Vagina (tissue), 2 donors: ENCODE results near the gene INF2. TPM values are rescaled to one million over a fixed set of nuclear protein-coding genes. Genes with fewer than 3 reads are reported as not detected.
A peak's percentile ranks its signal among the peaks of the same experiment; 100 is the strongest.

Experiments
- DNase-seq, 2 donors: peaks; one replicate each; pipeline ENCODE4 v3.0.0-alpha.2; 2017; ENCODE audit errors: extremely low spot score in 2 of 2
- H3K27ac ChIP-seq: fragments of 200-600 bp; sonication (generic); one replicate; pipeline ENCODE4 v1.5.1; 2019
- H3K27me3 ChIP-seq: fragments of 200-600 bp; sonication (generic); one replicate; pipeline ENCODE4 v1.5.1; 2019
- H3K36me3 ChIP-seq, 2 donors: fragments of 200-600 bp; sonication (generic); one replicate each; pipeline ENCODE4 v1.5.1; 2017 to 2019
- H3K4me1 ChIP-seq: fragments of 200-600 bp; sonication (generic); one replicate; pipeline ENCODE4 v1.5.1; 2019
- H3K4me3 ChIP-seq, 2 donors: fragments of 200-600 bp; sonication (generic); 1 replicate in 1 of 2; 2 replicates in 1 of 2; pipeline ENCODE4 v1.5.1; 2016 to 2019
- H3K9me3 ChIP-seq: fragments of 200-600 bp; sonication (generic); one replicate; pipeline ENCODE4 v1.5.1; 2019
- POLR2A ChIP-seq, 2 donors: fragments of 450-650 bp; IDR thresholded peaks; one replicate each; pipeline ENCODE4 v1.6.1; 2017; ENCODE audit warnings: antibody characterized with exemption in 2 of 2, mild to moderate bottlenecking in 2 of 2, moderate library complexity in 2 of 2
- POLR2AphosphoS5 ChIP-seq, 2 donors: sonication (generic); formaldehyde crosslinking; IDR thresholded peaks; one replicate each; pipeline ENCODE4 v1.9.0; 2017; ENCODE audit warnings: antibody characterized with exemption in 2 of 2, mild to moderate bottlenecking in 2 of 2, low read depth in 1 of 2; ENCODE audit not compliant: insufficient read depth in 1 of 2
- intact Hi-C: fragments of 100-400 bp; cut with DNase I; formaldehyde crosslinking; loops from one replicate; pipeline ENCODE4 v1.15.1; 2023
- total RNA-seq: library from RNA; depleted of rRNA; stranded (reverse); fragments of >200 nt; gene quantifications from one replicate; pipeline ENCODE4 v1.2.3, GENCODE V29; 2016
- TF ChIP-seq, protein P1 (sequence below), 3 experiments: fragments of 450-650 bp in 2 of 3; fragments of 200-600 bp in 1 of 3; sonication (generic) in 1 of 3; IDR thresholded peaks; one replicate each; pipeline ENCODE4 v1.5.1; 2017 to 2019; ENCODE audit warnings: antibody characterized with exemption in 3 of 3, mild to moderate bottlenecking in 2 of 3, moderate library complexity in 2 of 3

Gene INF2
- total RNA-seq, 1 donor from 2014 or later, result 49.1 TPM

DNA sequence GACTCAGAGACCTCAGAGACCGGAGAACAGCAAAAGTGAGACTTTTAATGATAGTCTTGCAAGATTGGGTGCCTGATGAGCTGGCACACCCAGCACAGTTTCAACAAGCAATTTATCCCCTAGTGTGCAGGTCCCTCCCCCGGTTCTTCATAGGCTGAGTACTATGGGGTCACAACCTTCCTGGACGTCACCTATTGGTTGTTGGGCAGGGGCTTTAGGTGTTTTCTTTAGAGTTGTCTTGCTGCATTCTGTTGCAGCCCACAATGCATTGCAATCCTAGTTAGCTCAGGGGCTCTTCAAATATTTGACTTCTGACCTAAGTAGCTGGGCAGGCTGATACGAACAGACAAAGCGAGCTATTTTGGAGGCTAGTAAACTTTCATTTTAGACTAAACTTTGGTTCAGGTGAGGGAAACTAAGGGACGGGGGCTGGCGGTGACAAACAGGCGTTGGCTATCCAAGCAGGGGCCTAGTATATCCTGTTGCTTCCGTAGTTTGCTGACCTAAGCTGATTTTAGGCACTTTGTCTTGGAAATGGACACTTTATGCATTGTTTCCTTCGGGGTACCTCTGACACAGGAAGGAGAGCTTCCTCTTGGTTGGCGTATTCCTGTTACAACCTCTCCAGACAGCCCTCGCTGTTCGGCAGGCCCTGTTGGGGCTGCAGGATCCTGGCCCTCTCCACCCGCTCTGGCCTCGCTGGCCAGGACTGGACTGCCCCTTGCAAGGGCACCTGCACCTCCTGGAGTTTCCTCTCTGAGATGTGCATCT is 77.6 kb downstream of the INF2 start:
- TF ChIP-seq, protein P1, sequence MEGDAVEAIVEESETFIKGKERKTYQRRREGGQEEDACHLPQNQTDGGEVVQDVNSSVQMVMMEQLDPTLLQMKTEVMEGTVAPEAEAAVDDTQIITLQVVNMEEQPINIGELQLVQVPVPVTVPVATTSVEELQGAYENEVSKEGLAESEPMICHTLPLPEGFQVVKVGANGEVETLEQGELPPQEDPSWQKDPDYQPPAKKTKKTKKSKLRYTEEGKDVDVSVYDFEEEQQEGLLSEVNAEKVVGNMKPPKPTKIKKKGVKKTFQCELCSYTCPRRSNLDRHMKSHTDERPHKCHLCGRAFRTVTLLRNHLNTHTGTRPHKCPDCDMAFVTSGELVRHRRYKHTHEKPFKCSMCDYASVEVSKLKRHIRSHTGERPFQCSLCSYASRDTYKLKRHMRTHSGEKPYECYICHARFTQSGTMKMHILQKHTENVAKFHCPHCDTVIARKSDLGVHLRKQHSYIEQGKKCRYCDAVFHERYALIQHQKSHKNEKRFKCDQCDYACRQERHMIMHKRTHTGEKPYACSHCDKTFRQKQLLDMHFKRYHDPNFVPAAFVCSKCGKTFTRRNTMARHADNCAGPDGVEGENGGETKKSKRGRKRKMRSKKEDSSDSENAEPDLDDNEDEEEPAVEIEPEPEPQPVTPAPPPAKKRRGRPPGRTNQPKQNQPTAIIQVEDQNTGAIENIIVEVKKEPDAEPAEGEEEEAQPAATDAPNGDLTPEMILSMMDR (IDR thresholded peaks at IDR 0.05), result no peak
- TF ChIP-seq POLR2A (IDR thresholded peaks at IDR 0.05) (no peak), POLR2AphosphoS5 (IDR thresholded peaks at IDR 0.05; ENCODE audit: insufficient read depth in 1 of 2, low read depth in 1 of 2) (no peak)
- H3K4me3 ChIP-seq, result no peak overlapping the region
- intact Hi-C loops, result no loop called here
- H3K36me3 ChIP-seq, result peaks cover 0 to 14% of the 10 kb centered on the region in 2 donors
- no peak overlapping the region for H3K27ac ChIP-seq
- no peaks in the 10 kb centered on the region for H3K9me3 ChIP-seq
- DNase-seq, result no peak
- H3K4me1 ChIP-seq, result peaks cover 11% of the 10 kb centered on the region
- no peaks in the 10 kb centered on the region for H3K27me3 ChIP-seq

DNA sequence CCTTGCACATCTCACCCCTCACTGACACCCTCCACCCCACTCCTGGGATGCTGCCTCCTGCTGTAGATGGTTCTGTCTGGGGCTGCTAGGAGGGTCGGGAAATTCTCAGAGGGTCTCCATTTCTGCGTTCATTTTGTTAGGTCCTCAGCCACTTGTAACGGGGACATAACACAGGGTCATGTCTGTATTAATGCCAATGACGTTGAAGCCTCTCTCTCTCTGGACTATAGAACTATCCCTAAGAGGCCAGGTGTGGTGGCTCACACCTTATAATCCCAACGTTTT is 78.2 kb downstream of the INF2 start:
- DNase-seq, result no peak

DNA sequence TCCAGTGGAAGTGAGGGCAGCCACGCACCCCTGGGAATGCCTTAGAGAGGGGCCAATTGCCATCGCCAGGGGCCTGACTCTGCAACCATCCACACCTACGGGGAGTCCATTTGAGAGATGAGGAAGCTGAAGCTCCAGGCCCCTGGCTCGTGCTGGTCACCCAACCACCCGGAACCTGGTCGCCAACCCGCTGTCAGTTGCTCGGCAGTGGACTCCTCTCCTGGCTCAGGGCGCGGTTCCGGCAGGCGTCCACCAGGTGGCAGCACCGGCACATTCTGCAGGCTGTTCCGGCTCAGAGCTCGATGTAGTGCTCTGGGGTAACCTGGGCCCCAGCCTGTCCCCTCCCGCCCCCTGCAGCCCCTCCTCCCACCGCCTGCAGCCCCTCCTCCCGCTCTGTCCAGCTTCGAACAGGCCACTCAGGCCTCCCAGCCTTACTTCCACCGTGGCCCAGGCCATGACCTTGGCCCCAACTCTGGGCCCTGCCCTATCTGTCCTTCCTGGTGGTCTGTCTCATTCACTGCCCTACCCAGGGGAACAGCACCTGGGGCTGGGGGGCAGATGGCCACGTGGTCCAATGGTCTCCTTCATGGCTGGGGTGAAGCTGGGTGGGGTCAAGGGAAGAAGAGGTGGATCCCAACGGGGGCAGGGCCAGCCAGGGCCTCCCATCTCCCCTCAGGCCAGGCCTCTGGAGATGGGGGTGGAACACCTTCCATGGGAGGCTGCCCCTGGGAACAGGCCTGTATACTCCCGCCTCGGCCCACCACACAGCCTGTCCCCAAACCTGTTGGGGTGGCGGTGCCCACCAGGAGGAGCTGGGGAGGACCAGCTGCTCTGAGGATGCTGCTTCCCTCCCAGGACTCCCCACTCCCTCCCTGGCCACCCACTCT is 79.3 kb downstream of the INF2 start:
- Histone ChIP-seq H3K27ac (peak overlapping the region; percentile 14), H3K4me3 (no peak overlapping the region)
- intact Hi-C loops, result loop anchor here (1.0 kb wide), 1 partner anchor 57 kb away; no protein-coding TSS in a partner anchor

More for the DNA sequence above, 78.2 kb downstream of the INF2 start:
- TF ChIP-seq POLR2A (IDR thresholded peaks at IDR 0.05), result no peak
- no peak for TF ChIP-seq POLR2AphosphoS5 (IDR thresholded peaks at IDR 0.05; ENCODE audit: insufficient read depth in 1 of 2, low read depth in 1 of 2)
- TF ChIP-seq, protein P1 (IDR thresholded peaks at IDR 0.05), result no peak
- peaks cover 11% of the 10 kb centered on the region for H3K4me1 ChIP-seq
- intact Hi-C loops, result no loop called here
- peaks cover 0 to 14% of the 10 kb centered on the region in 2 donors for H3K36me3 ChIP-seq
- H3K27ac ChIP-seq, result no peak overlapping the region
- H3K9me3 ChIP-seq, result no peaks in the 10 kb centered on the region
- H3K27me3 ChIP-seq, result no peaks in the 10 kb centered on the region
- H3K4me3 ChIP-seq, result no peak overlapping the region

DNA sequence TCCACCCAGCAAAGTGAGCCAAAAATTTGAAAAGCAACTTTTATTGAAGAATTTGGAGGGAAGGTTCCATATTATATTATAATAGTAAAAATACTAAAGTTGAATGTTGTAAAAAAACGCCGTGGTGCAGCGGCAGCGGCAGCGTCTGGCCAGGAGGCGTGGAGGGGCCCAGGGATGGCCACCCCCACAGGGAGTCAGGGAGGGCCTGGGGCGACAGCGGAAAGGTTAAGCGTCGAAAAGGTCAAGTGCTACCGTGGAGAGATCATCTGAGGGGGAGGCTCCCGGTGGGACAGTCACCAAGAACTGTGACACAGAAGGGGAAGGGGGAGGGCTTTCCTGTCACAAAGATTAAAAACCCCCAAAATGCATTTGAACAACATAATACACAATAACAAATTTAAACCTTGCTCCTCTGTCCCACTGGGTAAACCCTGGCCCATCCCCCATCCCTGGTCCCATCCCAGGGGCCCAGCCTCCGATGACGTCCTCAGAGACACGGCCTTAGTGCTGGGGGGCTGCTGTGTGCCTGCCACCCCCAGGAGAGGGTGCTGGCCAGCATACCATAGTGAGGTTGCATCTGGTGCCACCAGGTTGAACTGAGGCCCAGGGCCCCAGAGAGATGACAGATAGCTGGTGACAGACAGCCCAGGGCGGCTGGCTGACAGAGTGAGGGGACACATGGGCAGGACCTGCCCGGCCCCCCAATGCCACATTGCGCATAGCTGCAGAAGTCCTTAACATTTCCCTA is 80.1 kb downstream of the INF2 start:
- peaks cover 0 to 18% of the 10 kb centered on the region in 2 donors for H3K36me3 ChIP-seq
- H3K4me1 ChIP-seq, result peaks cover 13% of the 10 kb centered on the region
- intact Hi-C loops, result no loop called here
- no peaks in the 10 kb centered on the region for H3K9me3 ChIP-seq
- TF ChIP-seq, protein P1 (IDR thresholded peaks at IDR 0.05), result no peak
- TF ChIP-seq POLR2A (IDR thresholded peaks at IDR 0.05), result no peak
- TF ChIP-seq POLR2AphosphoS5 (IDR thresholded peaks at IDR 0.05; ENCODE audit: insufficient read depth in 1 of 2, low read depth in 1 of 2), result peak in 1 of 2 donors; percentile 5
- no peak for DNase-seq
- no peak overlapping the region for H3K4me3 ChIP-seq
- no peaks in the 10 kb centered on the region for H3K27me3 ChIP-seq
- H3K27ac ChIP-seq, result peak overlapping the region; percentile 14

More for the DNA sequence above, 79.3 kb downstream of the INF2 start:
- DNase-seq, result no peak
- peaks cover 0 to 18% of the 10 kb centered on the region in 2 donors for H3K36me3 ChIP-seq
- no peaks in the 10 kb centered on the region for H3K27me3 ChIP-seq
- H3K9me3 ChIP-seq, result no peaks in the 10 kb centered on the region
- TF ChIP-seq POLR2AphosphoS5 (IDR thresholded peaks at IDR 0.05; ENCODE audit: insufficient read depth in 1 of 2, low read depth in 1 of 2), result peak in 1 of 2 donors; percentile 27
- TF ChIP-seq POLR2A (IDR thresholded peaks at IDR 0.05), result no peak
- TF ChIP-seq, protein P1 (IDR thresholded peaks at IDR 0.05), result peak; percentile 57 to 95 (median 83)
- H3K4me1 ChIP-seq, result peaks cover 11% of the 10 kb centered on the region
